Calu3 (cell line): ENCODE results near the gene PCARE. TPM values are rescaled to one million over a fixed set of nuclear protein-coding genes. Genes with fewer than 3 reads are reported as not detected.

Experiments used
- BruUV-seq: library from RNA; stranded (reverse); fragments of 400-500 nt; replicated peaks from 2 replicates; lab custom pipeline; 2021; lab: Mats Ljungman, UMichigan
- CTCF ChIA-PET: fragments of 300-600 bp; sonication (Branson Sonifier 250); formaldehyde crosslinking; loops from one replicate; lab custom pipeline; 2022; ENCODE audit warnings: antibody characterized with exemption; lab: Charles Lee
- DNase-seq: peaks from one replicate; pipeline ENCODE4 v3.0.0; 2022
- H3K27ac Mint-ChIP-seq: one replicate; pipeline ENCODE4 v1.8.0; 2022; ENCODE audit warnings: mixed read lengths; ENCODE audit not compliant: unreplicated experiment
- H3K27me3 Mint-ChIP-seq: one replicate; pipeline ENCODE4 v1.8.0; 2022; ENCODE audit warnings: mixed read lengths; ENCODE audit not compliant: unreplicated experiment
- H3K36me3 Mint-ChIP-seq: one replicate; pipeline ENCODE4 v1.8.0; 2022; ENCODE audit warnings: mild to moderate bottlenecking, moderate library complexity, mixed read lengths; ENCODE audit not compliant: insufficient read depth, unreplicated experiment
- H3K4me1 Mint-ChIP-seq: one replicate; pipeline ENCODE4 v1.8.0; 2022; ENCODE audit warnings: mild to moderate bottlenecking, low read depth, mixed read lengths; ENCODE audit not compliant: unreplicated experiment
- H3K4me3 Mint-ChIP-seq: one replicate; pipeline ENCODE4 v1.8.0; 2022; ENCODE audit warnings: mild to moderate bottlenecking, low read depth, moderate library complexity, mixed read lengths; ENCODE audit not compliant: unreplicated experiment
- H3K9me3 Mint-ChIP-seq: one replicate; pipeline ENCODE4 v1.8.0; 2022; ENCODE audit warnings: low read depth, mixed read lengths; ENCODE audit not compliant: unreplicated experiment
- intact Hi-C: fragments of 100-400 bp; cut with micrococcal nuclease; formaldehyde crosslinking; loops from one replicate; pipeline ENCODE4 v1.10.0; 2022; ENCODE audit not compliant: unreplicated experiment
- total RNA-seq: library from RNA; stranded (reverse); gene quantifications from 2 replicates; pipeline ENCODE4 v1.2.3, GENCODE V29; 2022
- TF ChIP-seq, protein P1 (sequence below): fragments of 200-600 bp; IDR thresholded peaks from one replicate; pipeline ENCODE4 v1.8.0; 2022; ENCODE audit warnings: antibody characterized with exemption; ENCODE audit not compliant: unreplicated experiment

Gene PCARE
- total RNA-seq, 1 experiment from 2014 or later, result not detected

DNA sequence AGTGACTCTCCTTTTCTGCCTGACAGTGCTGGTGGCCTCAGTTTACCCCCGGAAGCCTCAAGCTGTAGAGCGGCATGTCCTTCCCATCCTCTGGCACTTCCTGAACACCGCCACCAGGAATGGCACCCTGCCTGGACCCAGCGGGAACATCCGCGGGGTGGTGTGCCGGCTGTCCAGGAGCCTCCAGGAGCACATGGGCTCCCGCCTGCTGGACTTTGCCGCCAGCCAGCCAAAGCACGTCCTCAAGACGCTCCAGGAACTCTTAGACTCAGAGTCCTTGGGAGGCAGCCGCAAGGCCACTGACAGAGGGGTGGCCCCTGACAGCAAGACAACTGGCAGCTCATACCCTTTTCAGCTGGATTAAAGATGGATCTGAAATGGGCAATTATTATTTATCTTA is 22.6 kb downstream of the PCARE start:
- no peaks in the 10 kb centered on the region for H3K36me3 Mint-ChIP-seq
- CTCF ChIA-PET, result no interaction called here
- no peaks in the 10 kb centered on the region for H3K9me3 Mint-ChIP-seq
- TF ChIP-seq, protein P1, sequence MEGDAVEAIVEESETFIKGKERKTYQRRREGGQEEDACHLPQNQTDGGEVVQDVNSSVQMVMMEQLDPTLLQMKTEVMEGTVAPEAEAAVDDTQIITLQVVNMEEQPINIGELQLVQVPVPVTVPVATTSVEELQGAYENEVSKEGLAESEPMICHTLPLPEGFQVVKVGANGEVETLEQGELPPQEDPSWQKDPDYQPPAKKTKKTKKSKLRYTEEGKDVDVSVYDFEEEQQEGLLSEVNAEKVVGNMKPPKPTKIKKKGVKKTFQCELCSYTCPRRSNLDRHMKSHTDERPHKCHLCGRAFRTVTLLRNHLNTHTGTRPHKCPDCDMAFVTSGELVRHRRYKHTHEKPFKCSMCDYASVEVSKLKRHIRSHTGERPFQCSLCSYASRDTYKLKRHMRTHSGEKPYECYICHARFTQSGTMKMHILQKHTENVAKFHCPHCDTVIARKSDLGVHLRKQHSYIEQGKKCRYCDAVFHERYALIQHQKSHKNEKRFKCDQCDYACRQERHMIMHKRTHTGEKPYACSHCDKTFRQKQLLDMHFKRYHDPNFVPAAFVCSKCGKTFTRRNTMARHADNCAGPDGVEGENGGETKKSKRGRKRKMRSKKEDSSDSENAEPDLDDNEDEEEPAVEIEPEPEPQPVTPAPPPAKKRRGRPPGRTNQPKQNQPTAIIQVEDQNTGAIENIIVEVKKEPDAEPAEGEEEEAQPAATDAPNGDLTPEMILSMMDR, result no peak
- no TSS peak for BruUV-seq
- H3K4me3 Mint-ChIP-seq, result no peak overlapping the region
- H3K27me3 Mint-ChIP-seq, result no peaks in the 10 kb centered on the region
- no peak overlapping the region for H3K27ac Mint-ChIP-seq
- H3K4me1 Mint-ChIP-seq, result peaks cover 38% of the 10 kb centered on the region
- DNase-seq, result no peak
- intact Hi-C loops, result no loop called here

DNA sequence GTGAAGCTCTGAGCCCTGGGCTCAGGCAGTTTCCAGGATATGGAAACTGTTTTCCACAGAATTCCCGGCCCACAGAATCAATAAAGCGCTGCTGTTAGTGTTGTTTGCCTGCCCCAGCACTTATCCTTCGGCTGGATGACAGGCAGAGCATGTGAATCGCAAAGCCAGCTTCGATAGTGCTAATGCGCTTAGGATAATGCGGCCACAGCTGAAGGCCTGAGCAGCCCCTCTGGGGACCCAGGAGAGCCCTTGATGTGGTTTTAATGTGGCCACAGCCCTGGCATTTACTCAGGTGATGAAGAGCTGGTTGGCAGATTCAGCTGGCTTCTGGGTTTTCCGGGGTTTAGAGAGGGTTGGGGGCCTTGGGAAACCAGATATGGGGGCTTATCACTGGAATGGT is 23.7 kb downstream of the PCARE start:
- Mint-ChIP-seq H3K27me3 (no peaks in the 10 kb centered on the region), H3K9me3 (no peaks in the 10 kb centered on the region), H3K27ac (no peak overlapping the region), H3K36me3 (no peaks in the 10 kb centered on the region), H3K4me1 (peaks cover 29% of the 10 kb centered on the region), H3K4me3 (no peak overlapping the region)
- TF ChIP-seq, protein P1, result no peak
- DNase-seq, result no peak
- intact Hi-C loops, result no loop called here
- CTCF ChIA-PET, result no interaction called here
- BruUV-seq, result no TSS peak

GRCh38 chr2:29047083-29047845 is 27.1 kb downstream of the PCARE start:
- intact Hi-C loops, result no loop called here
- Mint-ChIP-seq H3K9me3 (no peaks in the 10 kb centered on the region), H3K27ac (no peak overlapping the region), H3K36me3 (no peaks in the 10 kb centered on the region), H3K27me3 (no peaks in the 10 kb centered on the region), H3K4me1 (no peaks in the 10 kb centered on the region), H3K4me3 (no peak overlapping the region)
- no peak for DNase-seq
- CTCF ChIA-PET, result interaction anchor here (0.7 kb wide), 1 partner anchor 893 kb away, joined by 9 read pairs; no protein-coding TSS in a partner anchor
- no TSS peak for BruUV-seq
- TF ChIP-seq, protein P1, result no peak

- no peaks in the 10 kb centered on the region for H3K36me3 Mint-ChIP-seq
- CTCF ChIA-PET, result no interaction called here
- no peak overlapping the region for H3K4me3 Mint-ChIP-seq
- H3K27me3 Mint-ChIP-seq, result no peaks in the 10 kb centered on the region
- H3K27ac Mint-ChIP-seq, result no peak overlapping the region
- H3K9me3 Mint-ChIP-seq, result no peaks in the 10 kb centered on the region
- TF ChIP-seq, protein P1, result no peak
- H3K4me1 Mint-ChIP-seq, result no peaks in the 10 kb centered on the region
- intact Hi-C loops, result no loop called here
- no peak for DNase-seq
- BruUV-seq, result no TSS peak
These were observed 28.0 kb downstream of the PCARE start for GRCh38 chr2:29046321-29046720.
